Measurements from ENCODE around the gene ANKRD22.

- no peak for TF ChIP-seq POLR2AphosphoS5 (IDR thresholded peaks at IDR 0.05; ENCODE audit: control insufficient read depth, insufficient read depth, low read depth, low read length)
- TF ChIP-seq RNF2 (IDR thresholded peaks at IDR 0.05) = no peak
- TF ChIP-seq SMARCC2 (IDR thresholded peaks at IDR 0.05; ENCODE audit: low read depth) = no peak
- no peak for TF ChIP-seq HOMEZ (CRISPR knock-in tag; IDR thresholded peaks at IDR 0.05)
- no peak for TF ChIP-seq ZNF79 (CRISPR knock-in tag; IDR thresholded peaks at IDR 0.05; ENCODE audit: low read depth)
- no peak for TF ChIP-seq CTCF (IDR thresholded peaks at IDR 0.05 in 2 of 3, conservative IDR thresholded peaks at IDR 0.05 in 1 of 3; ENCODE audit: insufficient read depth in 2 of 3, low read depth in 1 of 3, low read length in 3 of 3)
- TF ChIP-seq POLR2A (conservative IDR thresholded peaks at IDR 0.05) = no peak
- no peak for TF ChIP-seq ZNF408 (CRISPR knock-in tag; IDR thresholded peaks at IDR 0.05; ENCODE audit: low read depth)
- TF ChIP-seq PHF8 (IDR thresholded peaks at IDR 0.05; ENCODE audit: borderline replicate concordance, low read length) = no peak
- no peak for TF ChIP-seq LARP7 (IDR thresholded peaks at IDR 0.05)
Observed at GRCh38 chr10:88896372-88896993, 44.8 kb upstream of the ANKRD22 start.

All from K562 (cell line).